Measurements from ENCODE around the gene ZFP30.
A peak's percentile ranks its signal among the peaks of the same experiment; 100 is the strongest.

Gene ZFP30

GRCh38 chr19:37655689-37656371 is 565 bp upstream of the ZFP30 start (continued):
- peak; percentile 19; the same call in 1 of the 2 replicates for TF ChIP-seq ZNF549 (tag by site-specific recombination; IDR thresholded peaks at IDR 0.05)
- peak; percentile 97 for TF ChIP-seq ZNF785 (tag by site-specific recombination; IDR thresholded peaks at IDR 0.05)
- peak; percentile 80 for TF ChIP-seq KLF7 (tag by site-specific recombination; IDR thresholded peaks at IDR 0.05; ENCODE audit: borderline replicate concordance)
- peak; percentile 34 for TF ChIP-seq ZNF623 (tag by site-specific recombination; IDR thresholded peaks at IDR 0.05)
- TF ChIP-seq ZNF391 (tag by site-specific recombination; IDR thresholded peaks at IDR 0.05; ENCODE audit: borderline replicate concordance, low read depth), result peak; percentile 99
- no peak for TF ChIP-seq ZNF311 (tag by site-specific recombination; IDR thresholded peaks at IDR 0.05; ENCODE audit: borderline replicate concordance)
- TF ChIP-seq ZNF585B (tag by site-specific recombination; IDR thresholded peaks at IDR 0.05), result peak; percentile 53; the same call in 1 of the 2 replicates
- peak; percentile 77; the same call in 1 of the 2 replicates for TF ChIP-seq HIC1 (tag by site-specific recombination; IDR thresholded peaks at IDR 0.05)
- TF ChIP-seq, protein P1, sequence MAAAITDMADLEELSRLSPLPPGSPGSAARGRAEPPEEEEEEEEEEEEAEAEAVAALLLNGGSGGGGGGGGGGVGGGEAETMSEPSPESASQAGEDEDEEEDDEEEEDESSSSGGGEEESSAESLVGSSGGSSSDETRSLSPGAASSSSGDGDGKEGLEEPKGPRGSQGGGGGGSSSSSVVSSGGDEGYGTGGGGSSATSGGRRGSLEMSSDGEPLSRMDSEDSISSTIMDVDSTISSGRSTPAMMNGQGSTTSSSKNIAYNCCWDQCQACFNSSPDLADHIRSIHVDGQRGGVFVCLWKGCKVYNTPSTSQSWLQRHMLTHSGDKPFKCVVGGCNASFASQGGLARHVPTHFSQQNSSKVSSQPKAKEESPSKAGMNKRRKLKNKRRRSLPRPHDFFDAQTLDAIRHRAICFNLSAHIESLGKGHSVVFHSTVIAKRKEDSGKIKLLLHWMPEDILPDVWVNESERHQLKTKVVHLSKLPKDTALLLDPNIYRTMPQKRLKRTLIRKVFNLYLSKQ (tag by site-specific recombination; IDR thresholded peaks at IDR 0.05; ENCODE audit: borderline replicate concordance), result no peak
- TF ChIP-seq ZNF768 (tag by site-specific recombination; IDR thresholded peaks at IDR 0.05), result no peak; the same call in 1 of the 2 replicates
- TF ChIP-seq ZNF621 (tag by site-specific recombination; IDR thresholded peaks at IDR 0.05), result no peak
- peak; percentile 100; the same call in 1 of the 2 replicates for TF ChIP-seq REPIN1 (tag by site-specific recombination; IDR thresholded peaks at IDR 0.05; ENCODE audit: low read depth)
- TF ChIP-seq BCL11B (tag by site-specific recombination; IDR thresholded peaks at IDR 0.05; ENCODE audit: low read depth), result peak; percentile 92
- TF ChIP-seq INSM2 (tag by site-specific recombination; IDR thresholded peaks at IDR 0.05), result peak; percentile 85
- TF ChIP-seq, protein P2, sequence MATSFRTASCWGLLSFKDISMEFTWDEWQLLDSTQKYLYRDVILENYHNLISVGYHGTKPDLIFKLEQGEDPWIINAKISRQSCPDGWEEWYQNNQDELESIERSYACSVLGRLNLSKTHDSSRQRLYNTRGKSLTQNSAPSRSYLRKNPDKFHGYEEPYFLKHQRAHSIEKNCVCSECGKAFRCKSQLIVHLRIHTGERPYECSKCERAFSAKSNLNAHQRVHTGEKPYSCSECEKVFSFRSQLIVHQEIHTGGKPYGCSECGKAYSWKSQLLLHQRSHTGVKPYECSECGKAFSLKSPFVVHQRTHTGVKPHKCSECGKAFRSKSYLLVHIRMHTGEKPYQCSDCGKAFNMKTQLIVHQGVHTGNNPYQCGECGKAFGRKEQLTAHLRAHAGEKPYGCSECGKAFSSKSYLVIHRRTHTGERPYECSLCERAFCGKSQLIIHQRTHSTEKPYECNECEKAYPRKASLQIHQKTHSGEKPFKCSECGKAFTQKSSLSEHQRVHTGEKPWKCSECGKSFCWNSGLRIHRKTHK (tag by site-specific recombination; IDR thresholded peaks at IDR 0.05), result no peak
- TF ChIP-seq, protein P3, sequence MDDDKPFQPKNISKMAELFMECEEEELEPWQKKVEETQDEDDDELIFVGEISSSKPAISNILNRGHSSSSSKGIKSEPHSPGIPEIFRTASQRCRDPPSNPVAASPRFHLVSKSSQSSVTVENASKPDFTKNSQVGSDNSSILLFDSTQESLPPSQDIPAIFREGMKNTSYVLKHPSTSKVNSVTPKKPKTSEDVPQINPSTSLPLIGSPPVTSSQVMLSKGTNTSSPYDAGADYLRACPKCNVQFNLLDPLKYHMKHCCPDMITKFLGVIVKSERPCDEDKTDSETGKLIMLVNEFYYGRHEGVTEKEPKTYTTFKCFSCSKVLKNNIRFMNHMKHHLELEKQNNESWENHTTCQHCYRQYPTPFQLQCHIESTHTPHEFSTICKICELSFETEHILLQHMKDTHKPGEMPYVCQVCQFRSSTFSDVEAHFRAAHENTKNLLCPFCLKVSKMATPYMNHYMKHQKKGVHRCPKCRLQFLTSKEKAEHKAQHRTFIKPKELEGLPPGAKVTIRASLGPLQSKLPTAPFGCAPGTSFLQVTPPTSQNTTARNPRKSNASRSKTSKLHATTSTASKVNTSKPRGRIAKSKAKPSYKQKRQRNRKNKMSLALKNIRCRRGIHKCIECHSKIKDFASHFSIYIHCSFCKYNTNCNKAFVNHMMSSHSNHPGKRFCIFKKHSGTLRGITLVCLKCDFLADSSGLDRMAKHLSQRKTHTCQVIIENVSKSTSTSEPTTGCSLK (tag by site-specific recombination; IDR thresholded peaks at IDR 0.05), result no peak
- TF ChIP-seq KLF8 (tag by site-specific recombination; IDR thresholded peaks at IDR 0.05), result peak; percentile 98
- no peak for TF ChIP-seq ZNF274 (IDR thresholded peaks at IDR 0.05; ENCODE audit: low read length)
- TF ChIP-seq ZNF274 (tag by site-specific recombination; IDR thresholded peaks at IDR 0.05; ENCODE audit: borderline replicate concordance), result 0 out of 2 replicates have a peak, but pooled peaks have one; percentile 56
- no peak for TF ChIP-seq HOXA7 (CRISPR knock-in tag; IDR thresholded peaks at IDR 0.05; ENCODE audit: borderline replicate concordance)
- 0 out of 2 replicates have a peak, but pooled peaks have one; percentile 45 for TF ChIP-seq ZNF560 (tag by site-specific recombination; IDR thresholded peaks at IDR 0.05; ENCODE audit: borderline replicate concordance)
- 0 out of 2 replicates have a peak, but pooled peaks have one; percentile 2 for TF ChIP-seq ZBTB6 (tag by site-specific recombination; IDR thresholded peaks at IDR 0.05)
- TF ChIP-seq ZNF791 (tag by site-specific recombination; IDR thresholded peaks at IDR 0.05), result no peak
- no peak for TF ChIP-seq ZNF426 (tag by site-specific recombination; IDR thresholded peaks at IDR 0.05)
- peak; percentile 67 for TF ChIP-seq ZNF146 (tag by site-specific recombination; IDR thresholded peaks at IDR 0.05)

Data from HEK293 (cell line).